NOMO-1 treated with dmso at 0.1 percent for 144 hours (cell line): ENCODE results near the gene CPXM1.

Experiments
- DNase-seq: peaks from one replicate; lab custom pipeline; 2025; ENCODE audit not compliant: unreplicated experiment; lab: John Stamatoyannopoulos, UW

CPXM1 gene

GRCh38 chr20:2804041-2804828 lies 3.8 kb upstream of the CPXM1 start:
- DNase-seq: no peak

GRCh38 chr20:2801286-2801728 lies 880 bp upstream of the CPXM1 start:
- no peak for DNase-seq

- no peak for DNase-seq
Observed at GRCh38 chr20:2799688-2800520, 523 bp downstream of the CPXM1 start.

GRCh38 chr20:2799271-2799670 lies 1.2 kb downstream of the CPXM1 start:
- no peak for DNase-seq

GRCh38 chr20:2798814-2799213 lies 1.6 kb downstream of the CPXM1 start:
- no peak for DNase-seq

GRCh38 chr20:2798095-2798805 lies 2.2 kb downstream of the CPXM1 start:
- DNase-seq: no peak

GRCh38 chr20:2797136-2797983 lies 3.1 kb downstream of the CPXM1 start:
- DNase-seq: no peak

- DNase-seq: no peak
Observed at GRCh38 chr20:2796011-2796660, 4.3 kb downstream of the CPXM1 start.

GRCh38 chr20:2795451-2795850 lies 5.0 kb downstream of the CPXM1 start:
- DNase-seq: no peak

- DNase-seq: no peak
Observed at GRCh38 chr20:2794866-2795447, 5.5 kb downstream of the CPXM1 start.

- no peak for DNase-seq
Observed at GRCh38 chr20:2794202-2794748, 6.2 kb downstream of the CPXM1 start.

- DNase-seq: no peak
Observed at GRCh38 chr20:2793471-2793870, 7.0 kb downstream of the CPXM1 start.

- DNase-seq: no peak
Observed at GRCh38 chr20:2783908-2784566, 16.4 kb downstream of the CPXM1 start.

- DNase-seq: no peak
Observed at GRCh38 chr20:2780948-2781347, 19.5 kb downstream of the CPXM1 start.

GRCh38 chr20:2778602-2779321 lies 21.7 kb downstream of the CPXM1 start:
- no peak for DNase-seq

- DNase-seq: no peak
Observed at GRCh38 chr20:2775139-2775538, 25.3 kb downstream of the CPXM1 start.

- DNase-seq: no peak
Observed at GRCh38 chr20:2773812-2774211, 26.6 kb downstream of the CPXM1 start.

- no peak for DNase-seq
Observed at GRCh38 chr20:2771631-2772080, 28.8 kb downstream of the CPXM1 start.
